Adrenal gland (tissue), 12 donors: Measurements from ENCODE around the gene TNNT2. TPM values are rescaled to one million over a fixed set of nuclear protein-coding genes. Genes with fewer than 3 reads are reported as not detected.

Source experiments
- DNase-seq, 7 donors: peaks; one replicate each; pipeline ENCODE4 v3.0.0-alpha.2; 2019 to 2020
- H3K27ac ChIP-seq, 5 donors: fragments of 200-600 bp; sonication (generic) in 4 of 5; 1 replicate in 3 of 5; 2 replicates in 2 of 5; pipeline versions ENCODE4 v1.5.1 to v1.8.0; 2016 to 2020; ENCODE audit warnings: mild to moderate bottlenecking in 1 of 5
- H3K27me3 ChIP-seq: fragments of 200-600 bp; 2 replicates; pipeline ENCODE4 v1.8.0; 2021
- H3K36me3 ChIP-seq, 2 donors: fragments of 200-600 bp; replicated peaks in 1 of 2; 1 replicate in 1 of 2; 2 replicates in 1 of 2; pipeline versions ENCODE4 v1.5.1 to v1.8.0; 2018 to 2022
- H3K4me1 ChIP-seq, 2 donors: fragments of 200-600 bp; replicated peaks in 1 of 2; 1 replicate in 1 of 2; 2 replicates in 1 of 2; pipeline versions ENCODE4 v1.5.1 to v1.8.0; 2018 to 2021
- H3K4me3 ChIP-seq, 4 donors: fragments of 200-600 bp; sonication (generic) in 3 of 4; one replicate each; pipeline ENCODE4 v1.5.1; 2016 to 2018
- H3K9me3 ChIP-seq, 3 donors: fragments of 200-600 bp; sonication (generic) in 1 of 3; replicated peaks in 1 of 3; 1 replicate in 2 of 3; 2 replicates in 1 of 3; pipeline versions ENCODE4 v1.5.1 to v1.8.0; 2016 to 2021
- POLR2A ChIP-seq, 2 donors: fragments of 450-650 bp; IDR thresholded peaks; one replicate each; pipeline ENCODE4 v1.6.1; 2017; ENCODE audit warnings: antibody characterized with exemption in 2 of 2, mild to moderate bottlenecking in 2 of 2, moderate library complexity in 1 of 2
- WGBS, 4 donors: extraction: QIAGEN DNeasy Blood & Tissue Kit in 2 of 4; methylation state at CpG; one replicate each; pipeline versions ENCODE4 v1.1.5 to v1.1.7; 2013 to 2017; 5-methylcytosine and 5-hydroxymethylcytosine counted together
- intact Hi-C, 2 donors: fragments of 100-400 bp; cut with DNase I; formaldehyde crosslinking; loops; one replicate each; pipeline versions ENCODE4 v1.14.1 to v1.15.0; 2022 to 2023
- polyA plus RNA-seq, 3 donors: library from polyadenylated mRNA; stranded (reverse); fragments of 200-250 nt in 2 of 3; fragments of 350-450 nt in 1 of 3; fragmentation: Illumina TruSeq in 1 of 3; extraction: RNeasy Lipid Tissue Mini Kit (QIAGEN cat#74804) in 1 of 3; gene quantifications; one replicate each; pipeline ENCODE4 v1.2.3, GENCODE V29; 2013 to 2014
- total RNA-seq, 9 donors: library from RNA; depleted of rRNA in 4 of 9; stranded (reverse); fragments of >200 nt in 4 of 9; fragments of 120-200 nt in 1 of 9; fragmentation: NEBNext Ultra II Directional in 1 of 9; extraction: Animal tissue kit (Norgen Biotek cat#: 25700) in 1 of 9; gene quantifications; one replicate each; pipeline versions ENCODE4 v1.1.0 to v1.2.4, GENCODE V29; 2013 to 2023
- TF ChIP-seq, protein P1 (sequence below), 6 experiments: fragments of 450-650 bp in 4 of 6; fragments of 200-600 bp in 2 of 6; sonication (generic) in 1 of 6; IDR thresholded peaks; 1 replicate in 5 of 6; 2 replicates in 1 of 6; pipeline versions ENCODE4 v1.5.1 to v1.8.0; 2016 to 2021; ENCODE audit warnings: antibody characterized with exemption in 6 of 6, mild to moderate bottlenecking in 2 of 6, moderate library complexity in 1 of 6
- donor health status: healthy with polysubstance abuse.
- donor health status: Bipolar disorder and iron deficiency.
- donor health status: DM: yes; HTN: yes; CAD: no.
- donor health status: DM: no; HTN: no; CAD: no.
- donor health status: DM: no; HTN: no; CAD: no.
- donor health status: DM: yes; HTN: yes; CAD: no.

The TNNT2 gene
- total and polyA plus RNA-seq, 12 donors = 0.39 to 37.3 (median 3.8) TPM; not detected in 2

- no peaks in the 10 kb centered on the region for H3K9me3 ChIP-seq
- H3K36me3 ChIP-seq = no peaks in the 10 kb centered on the region
- peak in 2 of 7 donors; percentile 23 to 29 for DNase-seq
- TF ChIP-seq POLR2A (IDR thresholded peaks at IDR 0.05) = no peak
- TF ChIP-seq, protein P1, sequence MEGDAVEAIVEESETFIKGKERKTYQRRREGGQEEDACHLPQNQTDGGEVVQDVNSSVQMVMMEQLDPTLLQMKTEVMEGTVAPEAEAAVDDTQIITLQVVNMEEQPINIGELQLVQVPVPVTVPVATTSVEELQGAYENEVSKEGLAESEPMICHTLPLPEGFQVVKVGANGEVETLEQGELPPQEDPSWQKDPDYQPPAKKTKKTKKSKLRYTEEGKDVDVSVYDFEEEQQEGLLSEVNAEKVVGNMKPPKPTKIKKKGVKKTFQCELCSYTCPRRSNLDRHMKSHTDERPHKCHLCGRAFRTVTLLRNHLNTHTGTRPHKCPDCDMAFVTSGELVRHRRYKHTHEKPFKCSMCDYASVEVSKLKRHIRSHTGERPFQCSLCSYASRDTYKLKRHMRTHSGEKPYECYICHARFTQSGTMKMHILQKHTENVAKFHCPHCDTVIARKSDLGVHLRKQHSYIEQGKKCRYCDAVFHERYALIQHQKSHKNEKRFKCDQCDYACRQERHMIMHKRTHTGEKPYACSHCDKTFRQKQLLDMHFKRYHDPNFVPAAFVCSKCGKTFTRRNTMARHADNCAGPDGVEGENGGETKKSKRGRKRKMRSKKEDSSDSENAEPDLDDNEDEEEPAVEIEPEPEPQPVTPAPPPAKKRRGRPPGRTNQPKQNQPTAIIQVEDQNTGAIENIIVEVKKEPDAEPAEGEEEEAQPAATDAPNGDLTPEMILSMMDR (IDR thresholded peaks at IDR 0.05) = peak in 3 of 6 experiments; percentile 19 to 34 (median 29)
- WGBS, 4 donors = 39 to 80% (median 51%) methylated on average over 5 to 11 of the region's 11 CpGs
- H3K27me3 ChIP-seq = no peaks in the 10 kb centered on the region
- H3K4me1 ChIP-seq = no peaks in the 10 kb centered on the region
- no peak overlapping the region for H3K4me3 ChIP-seq
- intact Hi-C loops = no loop called here
- no peak overlapping the region for H3K27ac ChIP-seq
Measured at GRCh38 chr1:201376464-201377374, 761 bp downstream of the TNNT2 start.

- TF ChIP-seq, protein P1 (IDR thresholded peaks at IDR 0.05) = no peak
- DNase-seq = no peak
- no peak overlapping the region for H3K4me3 ChIP-seq
- H3K36me3 ChIP-seq = no peaks in the 10 kb centered on the region
- H3K27ac ChIP-seq = no peak overlapping the region
- H3K27me3 ChIP-seq = peaks cover 3% of the 10 kb centered on the region
- WGBS, 4 donors = 40 to 56% (median 45%) methylated on average over 4 of the region's 4 CpGs
- no peaks in the 10 kb centered on the region for H3K4me1 ChIP-seq
- no peaks in the 10 kb centered on the region for H3K9me3 ChIP-seq
- intact Hi-C loops = no loop called here
Measured at GRCh38 chr1:201376107-201376463, 1.4 kb downstream of the TNNT2 start.

DNA sequence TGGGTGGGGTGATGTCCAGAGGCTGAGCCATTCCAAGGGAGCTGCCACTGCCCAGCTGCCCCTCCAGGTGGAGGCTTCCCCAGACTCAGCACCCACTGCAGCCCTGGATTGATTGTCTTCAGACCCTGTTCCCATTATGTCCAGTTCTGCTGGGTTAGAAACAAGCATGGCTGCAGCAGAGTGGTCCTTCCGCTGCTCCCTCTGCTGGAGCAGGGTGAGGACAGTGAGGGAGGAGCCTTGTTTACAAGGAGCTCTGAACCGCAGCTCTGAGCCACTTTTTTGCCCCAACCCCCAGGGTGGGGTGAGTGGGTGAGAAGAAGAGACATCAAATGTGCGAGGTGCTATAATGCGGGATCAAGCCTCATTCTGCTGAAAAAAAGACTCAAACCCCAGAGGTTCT, 2.3 kb downstream of the TNNT2 start:
- peaks cover 3% of the 10 kb centered on the region for H3K27me3 ChIP-seq
- no peak overlapping the region for H3K4me3 ChIP-seq
- TF ChIP-seq, protein P1 (IDR thresholded peaks at IDR 0.05) = no peak
- no peak for TF ChIP-seq POLR2A (IDR thresholded peaks at IDR 0.05)
- H3K27ac ChIP-seq = no peak overlapping the region
- DNase-seq = no peak
- no peaks in the 10 kb centered on the region for H3K4me1 ChIP-seq
- intact Hi-C loops = no loop called here
- H3K36me3 ChIP-seq = no peaks in the 10 kb centered on the region
- no peaks in the 10 kb centered on the region for H3K9me3 ChIP-seq
- 44 to 73% (median 70%) methylated on average over 3 to 4 of the region's 4 CpGs for WGBS, 4 donors

- WGBS, 4 donors = 36 to 39% (median 37%) methylated on average over 7 of the region's 7 CpGs
- H3K36me3 ChIP-seq = no peaks in the 10 kb centered on the region
- no peaks in the 10 kb centered on the region for H3K4me1 ChIP-seq
- H3K9me3 ChIP-seq = no peaks in the 10 kb centered on the region
- H3K4me3 ChIP-seq = no peak overlapping the region
- TF ChIP-seq POLR2A (IDR thresholded peaks at IDR 0.05) = no peak
- TF ChIP-seq, protein P1 (IDR thresholded peaks at IDR 0.05) = no peak
- peaks cover 3% of the 10 kb centered on the region for H3K27me3 ChIP-seq
- intact Hi-C loops = no loop called here
- no peak for DNase-seq
- no peak overlapping the region for H3K27ac ChIP-seq
Measured at GRCh38 chr1:201374364-201374763, 3.1 kb downstream of the TNNT2 start.
